Muscle layer of duodenum (tissue), 2 donors: ENCODE results near the gene LLCFC1.

Experiments
- H3K27ac ChIP-seq: one replicate; pipeline ENCODE4 v1.7.0; 2013; ENCODE audit warnings: mild to moderate bottlenecking, low read length
- H3K27me3 ChIP-seq: one replicate; pipeline ENCODE4 v1.7.0; 2013; ENCODE audit warnings: low read depth, mild to moderate bottlenecking, control low read depth, low read length
- H3K36me3 ChIP-seq, 2 donors: one replicate each; pipeline ENCODE4 v1.7.0; 2013; ENCODE audit warnings: low read length in 2 of 2, control low read depth in 1 of 2, mild to moderate bottlenecking in 1 of 2; ENCODE audit not compliant: insufficient read depth in 2 of 2, control insufficient read depth in 1 of 2
- H3K4me1 ChIP-seq, 2 donors: one replicate each; pipeline ENCODE4 v1.7.0; 2013; ENCODE audit warnings: low read length in 2 of 2, mild to moderate bottlenecking in 2 of 2, control low read depth in 1 of 2, moderate library complexity in 1 of 2; ENCODE audit not compliant: insufficient read depth in 2 of 2, control insufficient read depth in 1 of 2
- H3K4me3 ChIP-seq, 2 donors: one replicate each; pipeline ENCODE4 v1.7.0; 2013; ENCODE audit warnings: low read length in 2 of 2, low read depth in 1 of 2, mild to moderate bottlenecking in 1 of 2
- H3K9me3 ChIP-seq, 2 donors: one replicate each; pipeline ENCODE4 v1.7.0; 2013; ENCODE audit warnings: low read length in 2 of 2, control low read depth in 1 of 2, mild to moderate bottlenecking in 1 of 2; ENCODE audit not compliant: control insufficient read depth in 1 of 2
- donor health status: healthy.

Gene LLCFC1

GRCh38 chr7:142948603-142949002 lies 9.3 kb downstream of the LLCFC1 start:
- H3K4me1 ChIP-seq, result no peaks in the 10 kb centered on the region
- H3K36me3 ChIP-seq, result no peaks in the 10 kb centered on the region
- H3K9me3 ChIP-seq, result no peaks in the 10 kb centered on the region
- H3K27me3 ChIP-seq, result no peaks in the 10 kb centered on the region
- H3K4me3 ChIP-seq, result no peak overlapping the region
- H3K27ac ChIP-seq, result no peak overlapping the region

DNA sequence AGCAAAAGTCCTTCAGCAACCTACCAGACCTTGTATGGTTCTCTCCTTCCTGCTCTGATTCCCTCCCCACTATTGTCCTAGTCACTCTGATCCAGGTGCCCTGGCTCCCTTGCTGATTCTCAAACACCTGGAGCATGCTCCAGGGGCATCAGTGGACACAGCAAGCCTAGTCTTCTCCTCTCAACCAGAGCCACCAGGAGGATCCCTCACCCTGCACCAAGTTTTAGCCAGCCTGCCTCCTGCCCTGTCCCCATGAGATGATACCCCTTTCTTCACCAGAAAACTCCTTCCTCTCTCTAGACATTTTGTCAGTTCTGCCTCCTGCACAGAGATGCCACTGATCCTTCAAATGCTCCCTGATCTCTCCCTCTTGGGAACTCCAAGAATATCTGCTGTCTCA lies 11.0 kb downstream of the LLCFC1 start:
- Histone ChIP-seq H3K4me1 (no peaks in the 10 kb centered on the region), H3K27me3 (no peaks in the 10 kb centered on the region), H3K9me3 (peaks cover 0 to 3% of the 10 kb centered on the region in 2 donors), H3K27ac (no peak overlapping the region), H3K4me3 (no peak overlapping the region), H3K36me3 (no peaks in the 10 kb centered on the region)

DNA sequence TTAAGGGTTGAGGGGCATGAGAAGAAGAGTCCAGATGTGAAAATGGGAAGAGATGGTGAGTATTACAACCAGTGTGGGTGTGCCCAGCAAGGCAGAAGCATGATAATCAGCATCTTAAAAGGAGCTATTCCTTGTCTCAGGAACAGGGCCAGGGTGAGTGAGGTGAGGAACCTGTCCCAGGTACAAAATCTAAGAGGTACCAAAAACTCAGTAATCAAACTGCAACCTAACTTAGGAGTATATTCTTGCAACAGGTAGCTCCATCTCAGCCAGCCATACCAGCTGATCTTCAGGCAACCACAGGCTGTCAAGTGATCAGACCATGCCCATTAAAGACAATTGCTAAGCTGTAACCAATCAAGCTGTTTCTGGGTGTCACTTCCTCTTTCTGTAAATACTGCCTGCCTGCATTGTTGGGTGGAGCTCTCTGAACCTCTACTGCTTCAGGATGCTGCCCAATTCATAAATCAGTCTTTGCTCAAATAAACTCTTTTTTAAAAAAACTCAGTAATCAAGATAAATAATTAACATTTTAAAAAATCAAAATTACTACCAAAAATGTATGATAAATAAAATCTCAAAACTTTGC lies 15.5 kb downstream of the LLCFC1 start:
- no peaks in the 10 kb centered on the region for H3K27me3 ChIP-seq
- no peaks in the 10 kb centered on the region for H3K4me1 ChIP-seq
- no peak overlapping the region for H3K27ac ChIP-seq
- no peaks in the 10 kb centered on the region for H3K36me3 ChIP-seq
- peaks cover 0 to 3% of the 10 kb centered on the region in 2 donors for H3K9me3 ChIP-seq
- no peak overlapping the region for H3K4me3 ChIP-seq

DNA sequence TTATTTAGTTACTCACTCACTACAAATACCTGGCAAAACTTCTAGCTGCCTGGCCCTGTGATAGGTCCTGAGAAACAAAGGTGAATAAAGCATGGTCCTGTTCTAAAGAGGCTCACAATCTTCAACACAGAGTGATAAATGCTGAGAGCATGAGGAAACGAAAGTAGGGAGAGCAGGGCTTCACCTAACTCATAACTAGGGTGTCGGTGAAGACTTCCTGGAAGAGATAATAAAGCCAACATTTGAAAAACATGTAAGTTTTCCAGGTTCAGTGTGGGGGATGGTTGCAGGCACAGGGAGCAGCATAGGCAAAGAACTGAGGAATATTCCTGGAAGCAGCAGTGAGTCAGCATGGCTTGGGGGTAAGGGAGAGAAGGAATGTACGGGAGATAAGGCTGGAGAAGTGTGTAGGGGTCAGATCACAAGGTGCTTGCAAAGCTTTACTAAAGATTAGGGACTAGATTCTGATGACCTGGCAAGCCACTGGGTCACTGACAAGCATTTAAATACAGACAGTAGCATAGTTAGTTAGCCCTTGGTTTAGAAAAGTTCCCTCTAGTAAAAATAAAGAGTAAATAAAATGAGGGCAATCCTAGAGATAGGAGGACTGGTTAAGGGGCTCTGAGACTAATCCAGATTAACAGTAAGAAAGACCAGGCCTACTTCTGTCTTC lies 17.8 kb downstream of the LLCFC1 start:
- Histone ChIP-seq H3K36me3 (no peaks in the 10 kb centered on the region), H3K4me1 (no peaks in the 10 kb centered on the region), H3K4me3 (no peak overlapping the region), H3K27ac (no peak overlapping the region), H3K27me3 (no peaks in the 10 kb centered on the region), H3K9me3 (peaks cover 0 to 3% of the 10 kb centered on the region in 2 donors)

- Histone ChIP-seq H3K36me3 (no peaks in the 10 kb centered on the region), H3K27ac (no peak overlapping the region)
These were observed 18.4 kb downstream of the LLCFC1 start for GRCh38 chr7:142957723-142958122.

GRCh38 chr7:142959202-142959601 lies 19.9 kb downstream of the LLCFC1 start:
- no peaks in the 10 kb centered on the region for H3K27me3 ChIP-seq
- H3K9me3 ChIP-seq, result peaks cover 0 to 3% of the 10 kb centered on the region in 2 donors
- H3K36me3 ChIP-seq, result no peaks in the 10 kb centered on the region
- no peaks in the 10 kb centered on the region for H3K4me1 ChIP-seq
- no peak overlapping the region for H3K4me3 ChIP-seq
- H3K27ac ChIP-seq, result no peak overlapping the region

More at GRCh38 chr7:142957723-142958122, 18.4 kb downstream of the LLCFC1 start:
- H3K9me3 ChIP-seq, result peaks cover 0 to 3% of the 10 kb centered on the region in 2 donors
- H3K4me3 ChIP-seq, result no peak overlapping the region
- H3K4me1 ChIP-seq, result no peaks in the 10 kb centered on the region
- H3K27me3 ChIP-seq, result no peaks in the 10 kb centered on the region

DNA sequence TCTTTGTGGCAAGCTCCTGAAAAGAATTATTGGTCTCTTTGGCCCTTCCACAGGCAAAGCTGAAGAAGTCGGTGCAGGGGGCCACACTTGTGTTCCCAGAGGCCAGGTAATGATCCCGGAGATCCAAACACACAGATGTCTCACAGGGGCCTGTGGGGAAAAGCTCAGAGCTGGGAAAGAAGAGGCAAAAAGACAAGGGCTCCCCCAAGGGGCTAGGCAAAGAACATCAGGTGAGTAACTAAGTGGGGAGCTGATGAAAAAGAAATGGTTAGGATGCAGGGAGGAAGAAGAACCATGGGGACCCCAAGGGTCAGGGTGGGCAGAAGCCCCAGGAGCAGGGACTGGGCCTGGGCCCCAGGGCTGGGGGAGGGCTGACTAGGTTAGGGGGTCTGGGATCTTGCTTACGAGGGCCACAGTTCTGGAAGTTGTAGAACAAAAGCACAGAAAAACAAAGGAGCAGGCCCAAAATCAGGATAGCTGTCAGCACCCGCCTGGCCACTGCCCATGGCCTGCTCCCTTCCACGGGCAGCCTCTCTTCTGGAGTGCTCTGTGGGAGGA lies 21.8 kb downstream of the LLCFC1 start:
- Histone ChIP-seq H3K9me3 (no peaks in the 10 kb centered on the region), H3K27ac (no peak overlapping the region), H3K27me3 (no peaks in the 10 kb centered on the region), H3K36me3 (no peaks in the 10 kb centered on the region), H3K4me3 (no peak overlapping the region), H3K4me1 (no peaks in the 10 kb centered on the region)

DNA sequence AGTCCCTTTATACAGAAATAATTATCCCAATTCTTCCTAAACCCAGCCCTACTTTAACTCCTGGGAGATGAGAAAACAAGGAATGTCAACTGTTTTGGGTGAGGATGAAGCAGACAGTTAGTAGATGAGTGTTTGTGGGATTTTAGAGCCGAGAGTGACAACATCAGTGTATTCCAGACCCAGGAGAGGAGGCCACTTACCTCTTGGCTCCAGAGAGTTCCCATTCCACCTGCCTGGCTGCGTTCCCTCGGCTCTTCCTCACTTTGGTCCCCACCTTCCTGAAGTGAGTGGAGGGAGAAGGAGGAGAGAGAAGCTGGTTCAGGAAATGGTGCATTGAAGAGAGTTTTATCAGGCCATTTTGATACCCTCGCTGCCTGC lies 22.3 kb downstream of the LLCFC1 start:
- no peak overlapping the region for H3K27ac ChIP-seq

DNA sequence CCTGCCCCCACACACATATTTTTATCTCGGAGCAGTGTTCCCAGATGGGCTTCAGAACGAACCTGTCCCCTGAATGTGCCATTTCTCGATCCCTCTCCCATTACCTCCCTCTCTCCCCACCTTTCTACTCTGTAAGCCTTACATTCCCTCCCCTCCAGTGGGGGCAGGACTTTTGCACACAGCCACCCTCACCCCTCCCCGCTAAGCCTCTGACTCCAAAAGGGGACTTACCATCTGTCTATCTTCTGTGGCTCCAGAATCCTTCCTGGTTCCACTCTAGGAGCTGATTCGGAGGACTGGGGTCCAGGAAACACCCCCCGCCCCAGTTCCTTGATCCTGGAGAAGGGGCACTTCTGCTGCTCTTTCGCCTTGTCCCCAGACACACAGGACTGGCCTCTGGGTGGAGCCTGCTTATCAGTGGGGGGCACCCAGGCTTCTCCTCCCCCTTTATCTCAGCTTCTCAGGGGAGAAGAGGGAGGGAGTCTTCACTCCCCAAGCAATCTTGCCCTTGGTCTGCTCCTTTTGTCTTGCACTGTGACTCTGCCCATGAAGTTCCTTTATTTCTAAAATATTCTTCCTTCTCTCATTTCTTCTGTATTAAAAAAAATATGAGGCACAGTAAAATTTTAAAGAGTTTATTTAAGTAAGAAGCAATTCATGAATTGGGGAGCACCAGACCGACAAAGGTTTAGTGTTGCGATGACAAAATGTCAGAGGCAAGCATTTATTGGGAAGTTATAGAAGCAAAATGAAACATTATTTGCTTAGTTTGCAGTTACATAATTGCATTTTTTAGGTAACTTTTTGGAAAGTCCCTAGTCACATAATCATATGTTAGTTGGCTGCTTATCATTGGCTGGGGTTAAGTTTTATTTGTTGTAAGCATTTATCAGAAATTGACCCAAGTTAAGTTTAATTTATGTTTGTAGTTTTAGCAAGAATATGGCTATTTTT lies 23.0 kb downstream of the LLCFC1 start, which contains the start of gene KEL:
TSS of gene KEL (minus strand) at position 391 of the 954 bp plus-strand sequence. CDS start at position 234, 157 bp downstream.
- no peaks in the 10 kb centered on the region for H3K27me3 ChIP-seq
- H3K4me1 ChIP-seq, result no peaks in the 10 kb centered on the region
- no peaks in the 10 kb centered on the region for H3K9me3 ChIP-seq
- no peak within 1 kb of the TSS for H3K4me3 ChIP-seq
- H3K36me3 ChIP-seq, result no peaks in the 10 kb centered on the region
- no peak within 1 kb of the TSS for H3K27ac ChIP-seq

More for the DNA sequence above, 22.3 kb downstream of the LLCFC1 start:
- no peaks in the 10 kb centered on the region for H3K36me3 ChIP-seq
- H3K27me3 ChIP-seq, result no peaks in the 10 kb centered on the region
- no peaks in the 10 kb centered on the region for H3K4me1 ChIP-seq
- H3K9me3 ChIP-seq, result no peaks in the 10 kb centered on the region
- no peak overlapping the region for H3K4me3 ChIP-seq

GRCh38 chr7:142962991-142963390 lies 23.7 kb downstream of the LLCFC1 start:
- H3K27me3 ChIP-seq, result no peaks in the 10 kb centered on the region

DNA sequence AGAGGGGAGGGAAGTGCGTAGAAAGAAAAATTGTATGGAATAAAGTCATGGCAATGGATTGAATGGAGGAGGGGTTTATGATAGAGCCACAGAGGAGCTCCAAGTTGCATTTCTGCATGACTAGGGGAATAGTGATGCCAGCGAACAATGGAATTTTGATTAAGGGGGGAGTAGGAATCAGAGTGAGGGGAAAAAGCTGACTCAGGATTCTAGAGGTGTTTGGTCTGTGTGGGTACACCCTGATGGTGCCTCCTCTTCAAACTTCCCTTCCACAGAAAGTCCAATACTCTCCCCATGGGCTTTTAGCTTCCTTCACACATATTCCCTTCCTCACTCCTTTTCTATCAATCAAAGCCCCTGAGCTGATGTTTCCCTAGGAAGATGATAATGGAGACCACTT lies 24.7 kb downstream of the LLCFC1 start:
- Histone ChIP-seq H3K4me3 (no peak overlapping the region), H3K27ac (no peak overlapping the region), H3K4me1 (no peaks in the 10 kb centered on the region), H3K36me3 (no peaks in the 10 kb centered on the region), H3K27me3 (no peaks in the 10 kb centered on the region), H3K9me3 (no peaks in the 10 kb centered on the region)

More at GRCh38 chr7:142962991-142963390, 23.7 kb downstream of the LLCFC1 start:
- Histone ChIP-seq H3K27ac (no peak overlapping the region), H3K36me3 (no peaks in the 10 kb centered on the region), H3K4me1 (no peaks in the 10 kb centered on the region), H3K9me3 (no peaks in the 10 kb centered on the region), H3K4me3 (no peak overlapping the region)
